Kidney epithelial cell (primary cell): ENCODE data around the gene CA10. TPM values are rescaled to one million over a fixed set of nuclear protein-coding genes. Genes with fewer than 3 reads are reported as not detected.

Experiments
- DNase-seq: peaks from one replicate; pipeline ENCODE4 v3.0.0-alpha.2; 2010; ENCODE audit warnings: low read depth
- H3K27me3 ChIP-seq: 2 replicates; pipeline ENCODE4 v1.6.0; 2011; ENCODE audit warnings: low read length; ENCODE audit not compliant: control insufficient read depth, insufficient read depth
- H3K36me3 ChIP-seq: 2 replicates; pipeline ENCODE4 v1.5.1; 2011; ENCODE audit warnings: low read length; ENCODE audit not compliant: control insufficient read depth, insufficient read depth
- H3K4me3 ChIP-seq: 2 replicates; pipeline ENCODE4 v1.5.1; 2011; ENCODE audit warnings: low read depth, mild to moderate bottlenecking, control low read depth, low read length
- CTCF ChIP-seq: IDR thresholded peaks from 2 replicates; pipeline ENCODE4 v1.5.1; 2011; ENCODE audit warnings: mild to moderate bottlenecking, moderate library complexity, low read length, control low read depth, inconsistent platforms; ENCODE audit not compliant: insufficient read depth, poor library complexity, severe bottlenecking
- total RNA-seq: library from RNA; depleted of rRNA; stranded (reverse); fragments of >200 nt; gene quantifications from 2 replicates; pipeline ENCODE4 v1.2.3, GENCODE V29; 2015

The CA10 gene
- total RNA-seq, 1 donor from 2014 or later, result 0.13 TPM

- no peaks in the 10 kb centered on the region for H3K36me3 ChIP-seq
- no peak for DNase-seq
- peaks cover 4% of the 10 kb centered on the region for H3K27me3 ChIP-seq
- H3K4me3 ChIP-seq, result no peak overlapping the region
- TF ChIP-seq CTCF, result no peak
Observed at GRCh38 chr17:52181782-52182181, 23.3 kb upstream of the CA10 start.

- no peak for DNase-seq
- Histone ChIP-seq H3K27me3 (peaks cover 4% of the 10 kb centered on the region), H3K36me3 (no peaks in the 10 kb centered on the region), H3K4me3 (no peak overlapping the region)
- TF ChIP-seq CTCF, result no peak
Observed at GRCh38 chr17:52178012-52178411, 19.5 kb upstream of the CA10 start.

- Histone ChIP-seq H3K36me3 (no peaks in the 10 kb centered on the region), H3K4me3 (no peak overlapping the region), H3K27me3 (no peaks in the 10 kb centered on the region)
- no peak for DNase-seq
- TF ChIP-seq CTCF, result peak; percentile 79
Observed at GRCh38 chr17:52170963-52171572, 12.6 kb upstream of the CA10 start.

GRCh38 chr17:52160136-52160567, 1.6 kb upstream of the CA10 start:
- TF ChIP-seq CTCF, result no peak
- Histone ChIP-seq H3K27me3 (peaks cover 42% of the 10 kb centered on the region), H3K4me3 (no peak overlapping the region), H3K36me3 (no peaks in the 10 kb centered on the region)
- DNase-seq, result no peak

- Histone ChIP-seq H3K27me3 (peaks cover 42% of the 10 kb centered on the region), H3K36me3 (no peaks in the 10 kb centered on the region), H3K4me3 (no peak overlapping the region)
- TF ChIP-seq CTCF, result no peak
- no peak for DNase-seq
Observed at GRCh38 chr17:52159246-52160135, 977 bp upstream of the CA10 start.
